Upper lobe of right lung (tissue), 1 donor: Measurements from ENCODE around the gene RMI1. TPM values are rescaled to one million over a fixed set of nuclear protein-coding genes. Genes with fewer than 3 reads are reported as not detected.

Experiments
- ATAC-seq: fragments of 200-7000 bp; cut with Tn5 transposase; one replicate; pipeline ENCODE4 v1.9.1; 2020; ENCODE audit warnings: mild to moderate bottlenecking, moderate library complexity
- DNase-seq: peaks from one replicate; pipeline ENCODE4 v3.0.0-alpha.2; 2020
- H3K27ac ChIP-seq: fragments of 200-600 bp; one replicate; pipeline ENCODE4 v1.8.0; 2022
- H3K27me3 ChIP-seq: fragments of 200-600 bp; one replicate; pipeline ENCODE4 v1.8.0; 2022; ENCODE audit warnings: mild to moderate bottlenecking
- H3K36me3 ChIP-seq: fragments of 200-600 bp; one replicate; pipeline ENCODE4 v1.8.0; 2022
- H3K4me1 ChIP-seq: fragments of 200-600 bp; one replicate; pipeline ENCODE4 v1.8.0; 2022
- H3K4me3 ChIP-seq: fragments of 200-600 bp; one replicate; pipeline ENCODE4 v1.8.0; 2022; ENCODE audit warnings: mild to moderate bottlenecking
- H3K9me3 ChIP-seq: fragments of 200-600 bp; one replicate; pipeline ENCODE4 v1.8.0; 2022
- intact Hi-C: fragments of 100-400 bp; cut with DNase I; formaldehyde crosslinking; loops from one replicate; pipeline ENCODE4 v1.11.0; 2022
- total RNA-seq: library from RNA; stranded (reverse); fragmentation: NEBNext Ultra II Directional; extraction: Animal tissue kit (Norgen Biotek cat#: 25700); gene quantifications from one replicate; pipeline ENCODE4 v1.2.1, GENCODE V29; 2021
- TF ChIP-seq, protein P1 (sequence below): fragments of 200-600 bp; IDR thresholded peaks from one replicate; pipeline ENCODE4 v1.8.0; 2022; ENCODE audit warnings: antibody characterized with exemption
- donor health status: DM: no; HTN: yes; CAD: no; lungs with severe emphysema.

The RMI1 gene
- total RNA-seq, 1 donor from 2014 or later = 5.4 TPM

DNA sequence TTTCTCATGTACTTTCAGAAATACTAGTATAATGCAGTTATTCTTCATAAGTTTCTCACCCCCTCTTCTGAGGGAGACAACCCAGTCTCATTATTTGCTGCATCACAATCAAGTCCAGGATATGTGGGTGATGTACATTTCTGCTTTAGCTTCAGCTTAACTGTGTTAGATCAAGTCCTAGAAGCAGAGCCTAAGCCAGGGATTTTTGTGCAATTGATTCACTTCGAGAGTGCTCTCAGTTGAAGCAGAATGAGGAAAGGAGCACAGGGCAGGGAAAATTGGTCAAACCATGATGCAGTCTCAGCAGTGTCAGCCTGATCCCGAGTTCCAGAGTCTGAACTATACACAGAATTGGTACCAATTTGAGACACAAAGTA is 15.6 kb upstream of the RMI1 start:
- TF ChIP-seq, protein P1, sequence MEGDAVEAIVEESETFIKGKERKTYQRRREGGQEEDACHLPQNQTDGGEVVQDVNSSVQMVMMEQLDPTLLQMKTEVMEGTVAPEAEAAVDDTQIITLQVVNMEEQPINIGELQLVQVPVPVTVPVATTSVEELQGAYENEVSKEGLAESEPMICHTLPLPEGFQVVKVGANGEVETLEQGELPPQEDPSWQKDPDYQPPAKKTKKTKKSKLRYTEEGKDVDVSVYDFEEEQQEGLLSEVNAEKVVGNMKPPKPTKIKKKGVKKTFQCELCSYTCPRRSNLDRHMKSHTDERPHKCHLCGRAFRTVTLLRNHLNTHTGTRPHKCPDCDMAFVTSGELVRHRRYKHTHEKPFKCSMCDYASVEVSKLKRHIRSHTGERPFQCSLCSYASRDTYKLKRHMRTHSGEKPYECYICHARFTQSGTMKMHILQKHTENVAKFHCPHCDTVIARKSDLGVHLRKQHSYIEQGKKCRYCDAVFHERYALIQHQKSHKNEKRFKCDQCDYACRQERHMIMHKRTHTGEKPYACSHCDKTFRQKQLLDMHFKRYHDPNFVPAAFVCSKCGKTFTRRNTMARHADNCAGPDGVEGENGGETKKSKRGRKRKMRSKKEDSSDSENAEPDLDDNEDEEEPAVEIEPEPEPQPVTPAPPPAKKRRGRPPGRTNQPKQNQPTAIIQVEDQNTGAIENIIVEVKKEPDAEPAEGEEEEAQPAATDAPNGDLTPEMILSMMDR = no peak
- H3K9me3 ChIP-seq = no peaks in the 10 kb centered on the region
- no peak overlapping the region for H3K4me3 ChIP-seq
- peaks cover 42% of the 10 kb centered on the region for H3K36me3 ChIP-seq
- H3K27ac ChIP-seq = no peak overlapping the region
- intact Hi-C loops = no loop called here
- DNase-seq (no peak), ATAC-seq (no peak)
- no peaks in the 10 kb centered on the region for H3K4me1 ChIP-seq
- no peaks in the 10 kb centered on the region for H3K27me3 ChIP-seq

DNA sequence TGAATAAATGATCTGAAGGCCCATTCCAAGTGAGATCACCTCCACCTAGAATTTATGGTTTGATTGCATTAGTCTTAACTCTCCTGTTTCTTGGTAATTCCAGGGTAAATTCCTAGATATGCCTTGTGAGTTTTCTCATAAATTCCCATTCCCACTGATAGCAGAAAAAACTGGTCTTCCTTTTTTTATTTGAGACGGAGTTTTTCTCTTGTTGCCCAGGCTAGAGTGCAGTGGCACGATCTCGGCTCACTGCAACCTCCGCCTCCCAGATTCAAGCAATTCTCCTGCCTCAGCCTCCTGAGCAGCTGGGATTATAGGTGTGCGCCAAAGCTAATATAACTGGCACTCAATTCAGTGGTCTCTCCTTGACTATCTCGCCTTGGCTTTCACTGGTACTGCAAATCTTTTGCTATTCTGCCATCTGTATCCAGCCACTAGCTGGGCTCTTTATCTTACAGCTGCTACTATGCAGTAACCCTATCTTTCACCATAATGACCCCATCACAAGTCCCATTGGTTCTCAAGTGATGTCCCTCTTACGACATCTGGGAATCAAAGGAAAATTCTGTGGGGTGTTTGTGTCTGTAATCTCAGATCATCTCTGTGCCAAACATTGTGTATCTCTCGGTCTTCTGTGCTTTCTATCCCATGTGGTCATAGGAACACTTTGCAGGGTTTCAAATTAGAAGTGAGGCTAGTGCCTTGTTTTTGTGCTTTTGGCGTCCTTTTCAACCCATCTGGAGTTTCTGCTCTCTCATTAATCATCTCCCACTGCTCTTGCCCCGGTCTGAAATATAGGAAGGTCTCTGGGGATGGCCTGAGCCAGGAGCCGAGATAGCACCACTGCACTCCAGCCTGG is 15.0 kb upstream of the RMI1 start:
- Histone ChIP-seq H3K27me3 (no peaks in the 10 kb centered on the region), H3K27ac (no peak overlapping the region), H3K4me1 (no peaks in the 10 kb centered on the region), H3K4me3 (no peak overlapping the region), H3K9me3 (no peaks in the 10 kb centered on the region), H3K36me3 (peaks cover 48% of the 10 kb centered on the region)
- peak; percentile 21 for ATAC-seq
- intact Hi-C loops = no loop called here
- TF ChIP-seq, protein P1 = no peak
- DNase-seq = no peak

DNA sequence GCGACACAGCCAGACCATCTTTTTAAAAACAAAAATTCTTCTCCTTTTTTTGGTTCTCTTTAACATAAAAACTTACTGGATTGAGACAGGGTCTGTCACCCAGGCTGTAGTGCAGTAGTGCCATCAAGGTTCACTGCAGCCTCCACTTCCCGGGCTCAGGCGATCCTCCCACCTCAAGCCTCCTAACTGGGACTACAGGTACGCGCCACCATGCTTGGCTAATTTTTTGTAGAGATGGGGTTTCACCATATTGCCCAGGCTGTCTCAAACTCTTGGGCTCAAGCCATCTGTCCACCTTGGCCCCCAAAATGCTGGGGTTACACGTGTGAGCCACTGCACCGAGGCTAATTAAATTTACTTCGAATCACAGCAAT is 14.4 kb upstream of the RMI1 start:
- Histone ChIP-seq H3K36me3 (peaks cover 54% of the 10 kb centered on the region), H3K4me3 (no peak overlapping the region), H3K9me3 (no peaks in the 10 kb centered on the region), H3K27me3 (no peaks in the 10 kb centered on the region), H3K27ac (no peak overlapping the region), H3K4me1 (no peaks in the 10 kb centered on the region)
- DNase-seq = no peak
- TF ChIP-seq, protein P1 = no peak
- intact Hi-C loops = no loop called here
- ATAC-seq = no peak

DNA sequence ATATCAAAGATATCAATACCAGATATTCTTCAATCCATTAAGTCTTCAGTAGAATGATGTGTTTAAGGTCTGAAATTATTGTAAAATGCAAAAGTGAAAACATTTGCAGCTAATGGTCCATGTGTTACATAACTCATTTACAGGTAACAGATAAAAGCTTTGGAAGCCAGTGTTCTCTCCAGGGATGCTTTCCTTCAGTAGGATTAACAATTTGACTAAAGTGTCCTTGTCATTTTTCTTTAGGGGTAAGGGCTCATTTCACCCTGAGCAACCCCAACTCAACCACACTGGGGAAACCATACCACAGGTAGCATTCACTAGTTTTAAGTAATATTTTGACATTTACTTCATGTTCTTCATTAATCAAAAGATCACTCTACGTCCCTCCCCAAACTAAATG is 13.5 kb upstream of the RMI1 start:
- ATAC-seq (no peak), DNase-seq (no peak)
- Histone ChIP-seq H3K4me1 (no peaks in the 10 kb centered on the region), H3K27me3 (no peaks in the 10 kb centered on the region), H3K27ac (no peak overlapping the region), H3K4me3 (no peak overlapping the region), H3K9me3 (no peaks in the 10 kb centered on the region), H3K36me3 (peaks cover 63% of the 10 kb centered on the region)
- TF ChIP-seq, protein P1 = no peak
- intact Hi-C loops = no loop called here

DNA sequence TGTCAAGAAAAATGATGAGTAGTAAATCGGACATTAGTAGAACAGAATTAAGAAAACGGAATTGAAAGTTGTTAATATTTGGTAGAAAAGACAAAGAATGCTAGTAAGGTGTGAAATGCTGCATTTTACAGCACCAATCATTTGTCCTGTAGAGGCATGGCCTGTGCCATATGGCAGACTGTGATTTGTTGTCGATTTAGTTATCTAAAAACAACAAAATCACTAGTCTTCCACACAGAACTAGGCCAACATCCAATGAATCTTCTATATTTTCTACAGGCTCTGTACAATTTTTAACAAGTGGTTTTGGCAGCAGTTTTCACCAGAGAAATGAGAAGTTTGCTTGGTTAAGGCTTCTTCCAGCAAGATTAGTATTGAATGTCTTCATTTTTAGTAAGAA is 11.0 kb upstream of the RMI1 start:
- Histone ChIP-seq H3K4me1 (peaks cover 4% of the 10 kb centered on the region), H3K27ac (no peak overlapping the region), H3K9me3 (no peaks in the 10 kb centered on the region), H3K27me3 (no peaks in the 10 kb centered on the region), H3K36me3 (peaks cover 88% of the 10 kb centered on the region), H3K4me3 (no peak overlapping the region)
- intact Hi-C loops = no loop called here
- TF ChIP-seq, protein P1 = no peak
- no peak for ATAC-seq
- no peak for DNase-seq
